ENCODE data around the gene GRIN1.
A peak's percentile ranks its signal among the peaks of the same experiment; 100 is the strongest.

GRIN1 gene

DNA sequence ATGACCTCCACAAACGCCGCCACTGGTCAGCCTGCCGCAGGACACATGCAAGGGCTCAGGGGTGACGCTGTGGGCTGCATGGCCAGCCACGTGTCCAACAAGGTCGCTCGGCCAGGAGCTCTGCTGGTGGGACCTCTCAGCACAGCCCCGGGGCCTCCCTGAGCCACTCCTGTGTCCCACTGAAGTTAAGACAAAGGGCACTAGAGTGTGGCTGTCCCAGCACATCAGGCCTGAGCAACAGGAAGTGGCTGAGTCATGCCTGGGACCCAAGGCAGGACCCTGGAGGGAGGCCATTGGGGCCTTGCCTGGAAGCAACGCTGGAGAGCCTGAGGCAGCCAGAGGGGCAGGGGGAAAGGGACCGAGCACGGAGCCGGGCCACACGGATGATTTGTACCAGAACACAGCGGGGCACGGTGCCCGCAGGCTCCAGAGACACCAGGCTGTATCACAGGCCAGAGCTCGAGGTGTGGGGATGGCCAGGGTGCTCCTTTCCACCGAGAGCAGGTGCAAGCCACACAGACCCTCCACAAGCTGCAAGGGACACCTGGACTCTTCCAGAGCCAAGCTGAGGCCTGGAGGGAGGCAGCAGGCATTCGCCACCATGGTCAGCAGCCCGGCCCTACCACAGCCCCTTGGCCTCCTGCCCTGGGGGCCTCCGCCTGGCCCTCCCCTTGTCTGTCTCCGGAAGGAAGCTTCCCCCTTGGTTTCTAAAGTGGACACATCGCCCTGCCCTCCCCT, 39.4 kb downstream of the GRIN1 start:
- peak; percentile 51 for DNase-seq (ENCODE audit: low read depth)

DNA sequence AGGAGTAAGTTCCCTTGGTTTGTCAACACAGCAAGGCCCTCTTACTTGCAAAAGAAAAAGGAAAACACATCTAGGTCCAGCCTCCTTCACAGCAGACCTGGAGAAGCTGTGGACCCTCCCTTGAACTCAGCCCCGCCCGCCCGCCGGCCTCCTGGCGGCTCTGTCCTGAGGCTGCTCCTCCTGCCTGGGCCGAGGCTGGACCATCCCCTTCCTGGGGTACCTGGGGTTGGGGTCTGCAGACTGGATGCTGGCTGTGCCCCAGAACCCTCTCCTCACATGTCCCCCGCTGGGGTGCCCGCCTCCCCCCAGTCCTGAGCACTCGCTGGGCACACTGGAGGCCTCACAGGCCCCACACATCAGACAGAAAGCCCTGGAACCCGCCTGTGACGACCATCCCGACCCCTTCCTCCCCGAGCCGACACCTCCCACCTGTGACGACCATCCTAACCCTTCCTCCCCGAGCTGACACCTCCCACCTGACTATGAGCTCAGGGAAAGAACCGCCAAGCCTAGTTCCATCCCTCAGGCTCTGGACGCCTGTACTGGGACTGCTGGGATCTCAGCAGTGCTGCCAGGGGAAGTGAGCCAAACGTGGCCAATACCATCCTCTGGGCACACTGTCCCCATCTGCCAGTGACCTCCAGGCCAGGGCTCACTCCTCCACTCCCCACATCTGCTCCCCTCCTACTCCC, 40.1 kb downstream of the GRIN1 start:
- no peak for DNase-seq (ENCODE audit: low read depth)

- DNase-seq (ENCODE audit: low read depth) = no peak
These were observed 40.8 kb downstream of the GRIN1 start for GRCh38 chr9:137179761-137180160.

- no peak for DNase-seq (ENCODE audit: low read depth)
These were observed 41.5 kb downstream of the GRIN1 start for GRCh38 chr9:137180491-137180890.

GRCh38 chr9:137181680-137182079, 42.7 kb downstream of the GRIN1 start:
- DNase-seq (ENCODE audit: low read depth) = no peak

GRCh38 chr9:137182836-137183235, 43.9 kb downstream of the GRIN1 start:
- DNase-seq (ENCODE audit: low read depth) = no peak

- DNase-seq (ENCODE audit: low read depth) = no peak
These were observed 45.1 kb downstream of the GRIN1 start for GRCh38 chr9:137183980-137184595.

- no peak for DNase-seq (ENCODE audit: low read depth)
These were observed 46.1 kb downstream of the GRIN1 start for GRCh38 chr9:137184881-137185660.

GRCh38 chr9:137185921-137186320, 47.0 kb downstream of the GRIN1 start:
- DNase-seq (ENCODE audit: low read depth) = no peak

- no peak for DNase-seq (ENCODE audit: low read depth)
These were observed 47.4 kb downstream of the GRIN1 start for GRCh38 chr9:137186385-137186784.

DNA sequence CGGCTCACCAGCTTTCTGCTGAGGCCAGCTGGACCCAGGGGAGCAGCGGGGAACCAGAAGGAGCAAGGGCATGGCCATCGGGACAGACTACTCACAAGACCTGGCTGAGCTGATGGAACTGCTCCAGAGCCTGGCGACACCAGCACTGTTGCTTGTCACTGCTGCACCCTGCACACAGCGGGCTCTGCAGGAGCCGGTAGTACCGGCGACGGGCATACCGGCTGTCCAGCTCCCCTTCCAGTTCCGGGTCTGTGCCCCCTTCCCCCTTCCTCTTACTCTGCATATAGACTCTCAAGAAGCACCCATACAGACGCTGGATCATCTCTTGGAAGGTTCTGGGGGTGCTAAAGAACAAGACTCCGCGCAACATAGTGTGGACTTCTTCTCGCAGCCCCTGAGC, 48.4 kb downstream of the GRIN1 start:
- no peak for DNase-seq (ENCODE audit: low read depth)

GRCh38 chr9:137188086-137188489, 49.1 kb downstream of the GRIN1 start:
- DNase-seq (ENCODE audit: low read depth) = no peak

- peak; percentile 95 for DNase-seq (ENCODE audit: low read depth)
These were observed 49.7 kb downstream of the GRIN1 start, which contains the start of the genes ANAPC2 and SSNA1 for GRCh38 chr9:137188490-137189296. Gene ANAPC2, minus strand, starts transcription at chr9:137188560. Its CDS starts 28 bp downstream, at chr9:137188532. Gene SSNA1, plus strand, starts transcription at chr9:137188676. Its CDS starts 51 bp downstream, at chr9:137188727.

DNA sequence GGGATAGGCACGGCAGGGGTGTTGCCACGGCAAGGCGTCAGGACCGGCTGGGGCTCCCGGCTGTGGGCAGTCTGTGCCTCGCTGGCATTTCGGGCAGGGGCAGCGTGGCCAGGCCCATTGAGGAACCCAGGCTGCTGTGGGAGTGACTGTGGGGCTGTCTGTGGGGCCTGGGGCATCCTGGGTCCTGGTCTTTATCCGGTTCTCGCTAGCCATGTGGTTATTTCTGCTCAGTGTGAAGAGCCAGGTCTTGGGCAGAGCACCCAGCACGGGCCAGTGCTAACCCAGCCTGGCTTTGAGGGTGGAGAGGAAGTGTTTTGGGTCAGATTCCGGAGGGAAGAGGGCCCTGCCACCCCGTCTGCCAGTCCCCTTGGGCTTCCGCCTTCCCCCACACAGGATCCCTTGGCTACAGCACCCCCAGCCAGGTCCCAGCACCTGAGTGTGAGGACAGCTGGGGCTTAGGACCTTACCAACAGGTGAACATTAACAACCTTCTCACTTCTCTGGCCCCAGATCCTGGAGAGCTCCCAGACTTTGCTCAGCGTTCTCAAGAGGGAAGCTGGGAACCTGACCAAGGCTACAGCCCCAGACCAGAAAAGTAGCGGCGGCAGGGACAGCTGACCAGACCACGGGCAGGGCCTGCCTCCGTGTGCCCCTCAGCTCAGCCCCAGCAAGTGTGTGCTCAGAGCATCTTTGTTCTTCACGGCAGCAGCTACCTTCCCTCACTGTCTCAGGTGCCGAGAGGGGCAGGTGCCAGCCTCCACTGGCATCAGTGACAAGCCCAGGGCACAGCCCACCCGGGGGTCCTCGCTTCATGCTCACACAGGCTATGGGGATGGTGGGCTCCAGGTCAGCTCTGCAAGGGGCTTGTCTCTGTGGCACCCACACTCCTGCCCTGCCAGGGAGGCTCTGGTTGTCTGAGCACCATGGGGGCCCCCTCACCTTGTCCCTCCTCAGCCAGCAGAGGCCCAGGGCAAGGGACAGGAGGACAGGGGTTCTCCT, 50.6 kb downstream of the GRIN1 start:
- DNase-seq (ENCODE audit: low read depth) = no peak

DNA sequence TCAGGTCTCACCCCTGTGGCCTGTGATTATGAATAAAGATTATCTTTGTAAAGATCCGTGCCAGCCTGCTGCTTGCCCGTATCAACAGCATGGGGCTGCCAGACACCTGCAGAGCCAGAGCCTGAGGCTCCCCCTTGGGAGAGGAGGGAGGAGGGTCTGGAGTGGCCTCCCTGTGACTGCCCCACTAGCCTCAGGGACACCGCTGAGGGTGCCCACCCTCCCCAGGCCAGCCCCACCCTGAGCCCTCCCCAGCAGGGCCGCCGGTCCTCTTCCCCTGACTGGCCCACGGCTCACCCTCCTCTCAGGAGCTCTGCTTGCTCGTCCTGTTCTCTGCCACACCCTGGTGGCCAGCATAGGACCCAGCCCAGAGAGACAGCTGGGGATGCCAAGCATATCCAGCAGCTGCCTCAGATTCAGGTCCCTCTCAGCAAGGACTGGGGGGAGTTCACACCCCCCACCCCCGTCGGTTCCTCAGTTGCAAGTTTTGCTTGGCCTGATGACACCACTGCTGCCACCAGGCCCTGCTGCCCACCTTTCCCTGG, 51.4 kb downstream of the GRIN1 start:
- DNase-seq (ENCODE audit: low read depth) = no peak

- DNase-seq (ENCODE audit: low read depth) = no peak
These were observed 52.3 kb downstream of the GRIN1 start for GRCh38 chr9:137191245-137191644.

DNA sequence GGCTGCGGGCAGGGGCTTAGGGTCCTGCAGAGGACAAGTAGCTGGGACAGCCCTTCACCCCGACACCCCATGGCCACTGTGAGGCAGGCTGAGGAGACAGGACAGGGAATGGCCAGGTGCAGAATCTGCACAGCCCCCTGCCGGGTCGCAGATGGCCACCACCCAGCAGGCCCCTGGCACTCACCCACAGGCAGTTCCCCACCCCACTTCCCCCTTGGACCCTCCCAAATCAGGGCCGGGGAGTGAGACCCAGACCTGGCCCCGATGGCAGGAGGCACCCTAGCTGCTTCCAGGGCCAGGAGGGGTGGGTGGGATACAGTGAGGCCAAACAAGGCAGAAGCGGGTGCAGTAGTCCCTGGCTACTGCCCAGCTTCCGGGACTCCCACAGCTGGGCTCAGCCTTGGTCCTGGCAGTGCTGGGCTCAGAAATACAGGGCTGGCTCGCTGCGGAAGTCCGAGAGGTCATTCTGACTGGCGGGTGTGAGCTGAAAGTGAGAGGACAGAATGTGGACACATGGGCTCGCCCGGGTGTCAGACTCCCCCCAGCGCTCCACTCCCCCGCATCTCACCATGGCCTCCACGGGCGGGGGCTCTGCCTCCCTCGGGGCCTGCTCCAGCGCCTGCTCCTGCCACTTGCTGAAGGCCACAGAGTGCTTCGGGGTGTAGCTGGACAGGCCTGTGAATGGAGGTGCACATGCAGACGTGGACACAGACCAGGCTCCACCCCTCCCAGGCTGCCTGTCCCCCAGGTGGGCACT, 52.9 kb downstream of the GRIN1 start:
- DNase-seq (ENCODE audit: low read depth) = no peak

GRCh38 chr9:137192448-137192780, 53.5 kb downstream of the GRIN1 start:
- DNase-seq (ENCODE audit: low read depth) = no peak

DNA sequence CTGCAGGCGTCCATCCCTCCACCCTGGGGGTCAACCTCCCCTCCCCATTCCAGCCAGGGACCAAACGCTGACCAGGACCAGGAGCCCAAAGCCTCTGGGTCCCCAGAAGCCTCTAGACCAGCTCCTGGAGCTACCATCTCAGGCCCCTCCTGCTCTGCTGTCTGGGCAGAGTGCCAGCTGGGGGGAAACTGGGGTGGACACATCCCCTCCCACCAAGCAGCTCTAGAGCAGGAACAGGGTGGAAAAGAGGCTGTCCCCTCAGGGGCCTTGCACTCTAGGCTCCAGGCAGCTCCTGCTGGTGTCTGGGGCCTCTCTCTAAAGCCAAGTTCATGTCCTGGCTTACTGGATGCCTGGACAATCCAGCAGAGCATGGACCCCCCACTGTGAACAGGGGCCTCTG, 53.9 kb downstream of the GRIN1 start:
- no peak for DNase-seq (ENCODE audit: low read depth)
